ENCODE data around the gene EFCAB11. TPM values are rescaled to one million over a fixed set of nuclear protein-coding genes. Genes with fewer than 3 reads are reported as not detected.

The EFCAB11 gene
- total RNA-seq, 3 donors from 2014 or later: 6.0 to 10.2 (median 6.3) TPM

DNA sequence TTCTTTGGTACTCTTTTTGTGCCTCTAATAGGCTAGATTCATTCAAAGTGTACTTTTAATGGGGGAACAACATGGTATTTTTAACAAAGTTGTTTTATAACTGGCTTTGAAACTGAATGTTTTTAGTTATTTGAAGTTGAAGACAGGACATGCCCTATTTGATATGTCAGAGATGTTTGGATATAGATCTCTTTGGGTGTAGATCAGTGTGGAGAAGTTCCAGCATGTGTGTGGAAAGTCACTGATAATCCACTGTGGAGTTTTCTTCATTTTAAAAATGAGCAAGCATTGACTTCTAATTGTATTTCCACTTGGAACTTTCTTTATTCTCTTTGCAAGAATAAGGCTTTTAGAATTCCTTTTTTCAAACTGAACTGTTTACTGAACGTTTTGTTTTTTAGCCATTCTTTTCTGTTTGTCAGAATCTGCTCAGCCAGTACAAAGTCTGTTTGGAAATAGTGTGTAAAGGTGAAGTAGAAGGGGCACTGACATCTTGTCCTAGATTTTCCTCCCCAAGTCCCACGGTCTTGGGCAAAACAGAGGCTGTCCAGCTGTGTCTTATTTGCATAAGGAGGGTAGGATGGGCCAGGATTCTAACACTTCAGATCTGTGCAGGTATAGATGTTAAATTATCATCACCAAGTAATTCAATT is 36.2 kb upstream of the EFCAB11 start:
- DNase-seq: no peak
- no peaks in the 10 kb centered on the region for H3K9me3 ChIP-seq
- no peak for TF ChIP-seq CTCF (IDR thresholded peaks at IDR 0.05)
- H3K4me3 ChIP-seq: no peak overlapping the region
- no peaks in the 10 kb centered on the region for H3K4me1 ChIP-seq (ENCODE audit: low read depth)
- no peak for ATAC-seq
- intact Hi-C loops (cut with DNase I, micrococcal nuclease): no loop called here
- no peaks in the 10 kb centered on the region for H3K36me3 ChIP-seq (ENCODE audit: low read depth)

GRCh38 chr14:89990218-89990617 is 35.7 kb upstream of the EFCAB11 start:
- TF ChIP-seq CTCF (IDR thresholded peaks at IDR 0.05): no peak
- DNase-seq (no peak), ATAC-seq (no peak)
- intact Hi-C loops (cut with DNase I, micrococcal nuclease): no loop called here
- Histone ChIP-seq H3K4me1 (ENCODE audit: low read depth) (no peaks in the 10 kb centered on the region), H3K36me3 (ENCODE audit: low read depth) (no peaks in the 10 kb centered on the region), H3K4me3 (no peak overlapping the region), H3K9me3 (no peaks in the 10 kb centered on the region)

DNA sequence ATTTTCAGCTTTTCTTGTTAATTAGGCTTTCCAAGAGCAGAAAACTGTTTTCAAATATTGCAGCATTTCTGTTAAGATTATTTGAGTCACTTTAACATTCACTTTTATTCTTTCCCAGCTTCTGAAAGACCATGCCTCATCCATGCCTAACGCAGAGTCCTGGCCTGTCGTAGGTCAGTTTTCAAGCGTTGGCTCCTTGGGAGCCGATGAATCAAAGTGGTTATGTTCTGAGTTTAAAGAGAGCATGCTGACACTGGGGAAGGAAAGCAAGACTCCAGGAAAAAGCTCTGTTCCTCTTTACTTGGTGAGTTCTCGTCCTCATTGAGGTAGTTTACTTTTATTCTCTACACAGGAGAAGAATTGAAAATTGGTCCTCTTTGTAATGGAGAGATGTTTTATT is 34.3 kb upstream of the EFCAB11 start:
- intact Hi-C loops (cut with DNase I, micrococcal nuclease): no loop called here
- ATAC-seq (no peak), DNase-seq (no peak)
- Histone ChIP-seq H3K36me3 (ENCODE audit: low read depth) (no peaks in the 10 kb centered on the region), H3K4me3 (no peak overlapping the region), H3K4me1 (ENCODE audit: low read depth) (no peaks in the 10 kb centered on the region), H3K9me3 (no peaks in the 10 kb centered on the region)
- no peak for TF ChIP-seq CTCF (IDR thresholded peaks at IDR 0.05)

GRCh38 chr14:89987161-89987475 is 32.6 kb upstream of the EFCAB11 start:
- no peaks in the 10 kb centered on the region for H3K36me3 ChIP-seq (ENCODE audit: low read depth)

DNA sequence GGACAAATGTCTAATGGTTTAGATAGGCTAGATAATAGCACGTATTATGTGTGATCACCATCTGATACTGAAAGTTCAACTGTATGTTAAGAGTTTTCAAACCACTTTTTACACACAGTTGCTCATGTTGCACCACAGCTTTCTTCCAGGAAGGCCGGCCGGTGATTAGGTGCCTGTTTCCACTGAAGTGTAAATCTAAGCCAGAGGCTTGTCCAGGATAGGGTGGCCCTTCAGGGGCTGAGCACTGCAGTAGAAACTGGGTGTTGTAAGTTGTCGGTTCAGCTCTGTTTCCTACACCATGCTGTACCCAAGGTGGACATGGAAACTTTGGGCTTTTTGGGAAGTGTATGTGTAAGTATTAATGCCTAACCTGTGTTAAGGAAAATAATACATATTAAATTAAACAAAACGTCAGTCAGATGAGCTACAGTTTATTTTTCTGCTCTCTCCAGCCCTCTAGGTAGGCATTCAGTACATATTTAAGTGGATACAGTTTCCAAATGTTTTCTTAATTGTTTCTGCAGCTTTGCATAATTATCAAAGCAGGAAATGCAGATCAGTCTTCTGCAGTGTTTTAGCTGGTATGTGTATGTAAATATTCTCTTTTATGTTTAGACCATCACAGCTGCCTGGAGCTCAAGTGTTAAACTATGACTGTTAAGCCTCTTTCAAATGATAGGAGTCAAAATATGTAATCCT is 32.1 kb upstream of the EFCAB11 start:
- TF ChIP-seq CTCF (IDR thresholded peaks at IDR 0.05): no peak
- Histone ChIP-seq H3K4me1 (ENCODE audit: low read depth) (no peaks in the 10 kb centered on the region), H3K9me3 (no peaks in the 10 kb centered on the region), H3K4me3 (no peak overlapping the region), H3K36me3 (ENCODE audit: low read depth) (no peaks in the 10 kb centered on the region)
- DNase-seq (no peak), ATAC-seq (no peak)
- intact Hi-C loops (cut with DNase I, micrococcal nuclease): no loop called here

More at GRCh38 chr14:89987161-89987475, 32.6 kb upstream of the EFCAB11 start:
- no peak overlapping the region for H3K4me3 ChIP-seq
- DNase-seq (no peak), ATAC-seq (no peak)
- no peaks in the 10 kb centered on the region for H3K4me1 ChIP-seq (ENCODE audit: low read depth)
- intact Hi-C loops (cut with DNase I, micrococcal nuclease): no loop called here
- no peaks in the 10 kb centered on the region for H3K9me3 ChIP-seq
- no peak for TF ChIP-seq CTCF (IDR thresholded peaks at IDR 0.05)
